Measurements from ENCODE around the gene ZBTB7C. TPM values are rescaled to one million over a fixed set of nuclear protein-coding genes. Genes with fewer than 3 reads are reported as not detected.

Gene ZBTB7C
- polyA plus RNA-seq, 2 of the 4 experiments (the other 2 are of a cell fraction), result 0.10 to 0.12 TPM

DNA sequence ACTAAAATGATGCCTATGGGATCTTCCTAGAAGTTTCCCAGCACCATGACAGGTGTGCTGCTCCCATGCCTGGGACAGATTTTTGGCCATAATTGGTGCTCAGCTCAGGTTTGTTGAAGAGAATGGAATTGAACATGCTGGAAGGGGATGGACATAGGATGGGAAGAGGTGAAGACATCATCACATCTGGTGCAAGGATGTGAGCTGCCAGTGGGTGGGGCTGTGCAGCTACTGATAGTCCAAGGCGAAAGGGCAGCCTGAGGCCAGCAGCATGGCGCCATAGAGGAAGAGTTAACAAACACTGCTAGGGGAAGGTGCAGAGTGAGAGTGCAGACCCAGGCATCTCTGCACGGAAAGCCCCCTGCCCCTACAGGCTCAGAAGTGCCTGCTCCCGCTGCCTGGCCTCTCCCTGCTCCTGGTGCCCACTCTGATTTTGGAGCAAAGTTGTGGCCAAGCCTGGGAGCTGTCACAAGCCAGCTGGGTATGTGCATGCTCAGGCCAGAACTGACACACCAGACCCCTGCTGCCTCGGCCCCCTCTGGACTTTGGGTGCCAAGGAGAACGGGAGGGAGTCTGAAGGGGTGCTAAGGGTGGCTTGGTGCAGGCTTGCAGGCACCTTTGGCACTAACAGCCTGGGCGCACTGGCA lies 178.6 kb downstream of the ZBTB7C start:
- peak; percentile 66 to 76 for DNase-seq (ENCODE audit: low read depth in 1 of 2, low spot score in 1 of 2)
- peak overlapping the region in 1 of 2 experiments; percentile 46; a peak in 2 of 6 replicates for H3K27ac ChIP-seq
- no peak for FAIRE-seq

DNA sequence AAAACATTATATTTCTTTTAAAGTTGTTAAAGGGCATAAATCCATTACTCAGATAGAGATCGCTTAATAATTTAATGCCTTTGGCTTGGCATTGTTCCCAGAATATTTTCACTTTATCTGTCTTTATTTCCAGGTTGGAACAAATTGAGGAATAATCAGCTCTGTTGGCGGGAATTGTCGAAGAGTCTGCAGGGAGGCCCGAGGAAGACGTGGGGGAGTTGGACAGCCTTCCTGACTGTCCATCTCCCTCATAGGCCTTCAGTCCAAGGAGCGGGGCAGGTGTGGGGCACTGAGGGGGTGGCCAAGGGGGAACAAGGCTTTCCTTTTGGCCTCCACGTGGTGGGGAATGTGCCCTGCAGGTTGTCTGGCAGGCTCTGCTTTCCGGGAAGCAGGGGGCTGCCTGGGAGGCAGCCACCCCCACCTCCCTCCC lies 179.6 kb downstream of the ZBTB7C start:
- Histone ChIP-seq H3K4me2 (no peak overlapping the region), H3K4me1 (peaks cover 6% of the 10 kb centered on the region; the same call in 1 of the 3 replicates), H3K4me3 (no peak overlapping the region), H3K9me3 (no peaks in the 10 kb centered on the region), H3K27ac (no peak overlapping the region)
- FAIRE-seq (no peak), DNase-seq (ENCODE audit: low read depth in 1 of 2, low spot score in 1 of 2) (no peak), ATAC-seq (peak; percentile 48 to 59; a peak in 3 of 6 replicates)
- TF ChIP-seq EP300 (IDR thresholded peaks at IDR 0.05) (no peak), RNF2 (IDR thresholded peaks at IDR 0.05; ENCODE audit: borderline replicate concordance, low read depth) (no peak), KDM1A (IDR thresholded peaks at IDR 0.05; ENCODE audit: low read depth) (no peak), HOXA7 (CRISPR knock-in tag; IDR thresholded peaks at IDR 0.05) (no peak)
- TF ChIP-seq, protein P1, sequence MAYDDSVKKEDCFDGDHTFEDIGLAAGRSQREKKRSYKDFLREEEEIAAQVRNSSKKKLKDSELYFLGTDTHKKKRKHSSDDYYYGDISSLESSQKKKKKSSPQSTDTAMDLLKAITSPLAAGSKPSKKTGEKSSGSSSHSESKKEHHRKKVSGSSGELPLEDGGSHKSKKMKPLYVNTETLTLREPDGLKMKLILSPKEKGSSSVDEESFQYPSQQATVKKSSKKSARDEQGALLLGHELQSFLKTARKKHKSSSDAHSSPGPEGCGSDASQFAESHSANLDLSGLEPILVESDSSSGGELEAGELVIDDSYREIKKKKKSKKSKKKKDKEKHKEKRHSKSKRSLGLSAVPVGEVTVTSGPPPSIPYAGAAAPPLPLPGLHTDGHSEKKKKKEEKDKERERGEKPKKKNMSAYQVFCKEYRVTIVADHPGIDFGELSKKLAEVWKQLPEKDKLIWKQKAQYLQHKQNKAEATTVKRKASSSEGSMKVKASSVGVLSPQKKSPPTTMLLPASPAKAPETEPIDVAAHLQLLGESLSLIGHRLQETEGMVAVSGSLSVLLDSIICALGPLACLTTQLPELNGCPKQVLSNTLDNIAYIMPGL (CRISPR knock-in tag; IDR thresholded peaks at IDR 0.05; ENCODE audit: borderline replicate concordance), result no peak
- POLR2A ChIA-PET, result no interaction called here
- 60% methylated on average over 7 of the region's 8 CpGs for WGBS (ENCODE audit: missing lambda C conversion rate)
- CTCF ChIA-PET, result interaction anchor here (0.8 to 2.6 kb wide), 21 partner anchors 9 to 235 kb away, joined by 3 to 47 read pairs (median 4); no protein-coding TSS in a partner anchor

More for the DNA sequence above, 178.6 kb downstream of the ZBTB7C start:
- POLR2A ChIA-PET, result no interaction called here
- ATAC-seq, result peak; percentile 90 to 99
- CTCF ChIA-PET, result interaction anchor here (0.6 to 2.6 kb wide), 28 partner anchors 8 to 234 kb away, joined by 3 to 47 read pairs (median 3); no protein-coding TSS in a partner anchor
- Histone ChIP-seq H3K9me3 (0 out of 3 replicates have a peak, but pooled peaks cover 2% of the 10 kb centered on the region), H3K4me2 (no peak overlapping the region), H3K4me1 (peaks cover 6% of the 10 kb centered on the region; the same call in 1 of the 3 replicates), H3K4me3 (no peak overlapping the region)
- TF ChIP-seq RNF2 (IDR thresholded peaks at IDR 0.05; ENCODE audit: borderline replicate concordance, low read depth) (no peak), SMC3 (IDR thresholded peaks at IDR 0.05) (peak; percentile 65), TFCP2L1 (CRISPR knock-in tag; IDR thresholded peaks at IDR 0.05) (no peak), CEBPB (IDR thresholded peaks at IDR 0.05) (no peak), HDAC2 (IDR thresholded peaks at IDR 0.05) (no peak), CHD4 (IDR thresholded peaks at IDR 0.05; ENCODE audit: borderline replicate concordance) (no peak), FOSB (CRISPR knock-in tag; IDR thresholded peaks at IDR 0.05) (no peak), RAD21 (conservative IDR thresholded peaks at IDR 0.05 in 1 of 2, IDR thresholded peaks at IDR 0.05 in 1 of 2) (peak; percentile 72 to 83)
- TF ChIP-seq, protein P2, sequence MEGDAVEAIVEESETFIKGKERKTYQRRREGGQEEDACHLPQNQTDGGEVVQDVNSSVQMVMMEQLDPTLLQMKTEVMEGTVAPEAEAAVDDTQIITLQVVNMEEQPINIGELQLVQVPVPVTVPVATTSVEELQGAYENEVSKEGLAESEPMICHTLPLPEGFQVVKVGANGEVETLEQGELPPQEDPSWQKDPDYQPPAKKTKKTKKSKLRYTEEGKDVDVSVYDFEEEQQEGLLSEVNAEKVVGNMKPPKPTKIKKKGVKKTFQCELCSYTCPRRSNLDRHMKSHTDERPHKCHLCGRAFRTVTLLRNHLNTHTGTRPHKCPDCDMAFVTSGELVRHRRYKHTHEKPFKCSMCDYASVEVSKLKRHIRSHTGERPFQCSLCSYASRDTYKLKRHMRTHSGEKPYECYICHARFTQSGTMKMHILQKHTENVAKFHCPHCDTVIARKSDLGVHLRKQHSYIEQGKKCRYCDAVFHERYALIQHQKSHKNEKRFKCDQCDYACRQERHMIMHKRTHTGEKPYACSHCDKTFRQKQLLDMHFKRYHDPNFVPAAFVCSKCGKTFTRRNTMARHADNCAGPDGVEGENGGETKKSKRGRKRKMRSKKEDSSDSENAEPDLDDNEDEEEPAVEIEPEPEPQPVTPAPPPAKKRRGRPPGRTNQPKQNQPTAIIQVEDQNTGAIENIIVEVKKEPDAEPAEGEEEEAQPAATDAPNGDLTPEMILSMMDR (IDR thresholded peaks at IDR 0.05), result peak; percentile 49
- WGBS (ENCODE audit: missing lambda C conversion rate), result 25% methylated on average over 7 of the region's 7 CpGs

DNA sequence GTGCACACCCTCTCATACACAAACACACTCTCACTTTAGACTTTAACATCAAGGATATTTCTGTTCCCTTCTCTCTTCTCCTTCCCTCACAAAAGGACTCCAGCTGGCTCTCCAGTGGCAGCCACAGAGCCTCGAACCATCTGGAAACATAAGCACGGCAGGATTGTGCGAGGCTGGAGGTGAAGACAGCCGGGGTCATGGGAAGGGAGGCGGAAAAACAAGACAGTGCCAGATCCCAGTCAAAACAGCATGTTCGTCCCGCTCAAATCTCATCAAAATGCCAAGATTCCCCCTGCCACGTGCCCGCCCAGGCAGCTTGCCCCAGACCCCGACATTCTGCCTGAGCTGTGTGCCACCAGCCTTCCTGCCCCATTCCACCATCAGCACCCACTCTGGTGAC lies 180.3 kb downstream of the ZBTB7C start:
- CTCF ChIA-PET, result interaction anchor here (0.6 to 2.0 kb wide), 7 partner anchors 10 to 236 kb away, joined by 3 to 11 read pairs (median 3); no protein-coding TSS in a partner anchor
- Histone ChIP-seq H3K27ac (no peak overlapping the region), H3K4me2 (no peak overlapping the region), H3K9me3 (no peaks in the 10 kb centered on the region), H3K4me1 (peaks cover 6% of the 10 kb centered on the region; the same call in 1 of the 3 replicates), H3K4me3 (no peak overlapping the region)
- no peak for ATAC-seq
- no peak for DNase-seq (ENCODE audit: low read depth in 1 of 2, low spot score in 1 of 2)
- 61% methylated on average over 10 of the region's 10 CpGs for WGBS (ENCODE audit: missing lambda C conversion rate)
- TF ChIP-seq NFE2L2 (conservative IDR thresholded peaks at IDR 0.05; ENCODE audit: low read length) (no peak), ZFP36 (IDR thresholded peaks at IDR 0.05; ENCODE audit: borderline replicate concordance, partially characterized antibody) (no peak), CBX8 (IDR thresholded peaks at IDR 0.05) (no peak)
- TF ChIP-seq, protein P1 (CRISPR knock-in tag; IDR thresholded peaks at IDR 0.05; ENCODE audit: borderline replicate concordance), result no peak
- POLR2A ChIA-PET, result no interaction called here
- FAIRE-seq, result no peak

All from A549 (cell line).